NOMO-1 (cell line): ENCODE measurements around the gene GMEB2.

Source experiments
- DNase-seq, 2 experiments: peaks; one replicate each; lab custom pipeline; 2025; ENCODE audit not compliant: unreplicated experiment in 2 of 2; lab: John Stamatoyannopoulos, UW

Gene GMEB2

DNA sequence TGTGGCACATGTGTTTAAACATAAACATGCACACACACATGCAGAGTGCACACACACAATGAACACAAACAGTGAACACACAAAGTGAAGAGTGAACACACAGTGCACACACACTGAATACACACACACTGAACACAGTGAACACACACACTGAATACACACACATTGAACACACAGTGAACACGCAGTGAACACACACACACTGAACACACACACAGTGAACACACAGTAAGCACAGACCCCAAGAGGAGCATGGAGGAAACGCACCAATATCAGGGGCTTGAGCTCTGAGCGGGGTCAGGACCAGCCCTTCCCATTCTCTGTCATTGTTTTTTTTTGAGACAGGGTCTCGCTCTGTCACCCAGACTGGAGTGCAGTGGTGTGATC, 35.8 kb downstream of the GMEB2 start:
- DNase-seq = no peak

DNA sequence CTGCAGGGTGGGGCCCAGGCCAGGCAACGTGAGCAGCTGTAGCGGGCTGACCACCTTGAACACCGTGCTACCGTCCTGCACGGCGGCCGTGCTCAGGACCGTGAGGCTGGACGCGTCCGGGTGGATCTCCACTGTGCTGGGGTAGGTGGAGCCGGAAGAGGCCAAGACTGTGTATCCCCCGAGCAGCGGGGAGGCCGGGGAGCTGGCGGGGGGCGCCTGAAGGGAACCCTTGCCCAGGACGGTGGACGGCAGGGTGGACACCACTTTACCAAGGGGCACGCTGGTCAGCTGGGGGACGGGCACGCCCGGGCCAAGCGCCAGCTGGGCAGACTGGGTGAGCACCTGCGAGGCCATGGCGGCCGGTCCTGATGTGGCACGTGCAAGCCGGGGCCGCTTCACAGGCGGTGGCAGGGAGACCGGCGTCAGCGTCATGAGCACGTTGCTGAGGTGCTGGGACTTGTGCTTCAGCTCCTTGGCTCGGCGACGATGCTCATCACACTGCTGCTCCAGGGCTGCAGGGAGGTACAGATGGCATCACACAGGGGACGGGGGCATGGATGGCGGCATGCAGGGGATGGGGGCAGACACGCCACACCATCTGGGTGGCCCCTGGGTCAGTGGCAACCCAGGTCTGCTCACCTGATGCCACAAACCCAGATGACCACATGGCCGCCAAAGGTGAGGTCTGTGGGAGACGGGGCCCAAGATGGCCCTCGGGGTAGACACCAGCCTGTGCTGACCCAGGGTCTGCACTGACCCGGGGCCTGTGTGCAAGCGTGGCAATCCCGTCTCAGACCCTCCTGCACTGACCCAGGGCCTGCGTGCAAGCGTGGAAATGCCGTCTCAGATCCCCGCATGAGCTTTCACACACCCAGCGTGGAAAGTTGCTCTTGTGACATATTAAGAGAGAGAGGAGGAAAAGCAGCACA, 36.4 kb downstream of the GMEB2 start:
- no peak for DNase-seq

DNA sequence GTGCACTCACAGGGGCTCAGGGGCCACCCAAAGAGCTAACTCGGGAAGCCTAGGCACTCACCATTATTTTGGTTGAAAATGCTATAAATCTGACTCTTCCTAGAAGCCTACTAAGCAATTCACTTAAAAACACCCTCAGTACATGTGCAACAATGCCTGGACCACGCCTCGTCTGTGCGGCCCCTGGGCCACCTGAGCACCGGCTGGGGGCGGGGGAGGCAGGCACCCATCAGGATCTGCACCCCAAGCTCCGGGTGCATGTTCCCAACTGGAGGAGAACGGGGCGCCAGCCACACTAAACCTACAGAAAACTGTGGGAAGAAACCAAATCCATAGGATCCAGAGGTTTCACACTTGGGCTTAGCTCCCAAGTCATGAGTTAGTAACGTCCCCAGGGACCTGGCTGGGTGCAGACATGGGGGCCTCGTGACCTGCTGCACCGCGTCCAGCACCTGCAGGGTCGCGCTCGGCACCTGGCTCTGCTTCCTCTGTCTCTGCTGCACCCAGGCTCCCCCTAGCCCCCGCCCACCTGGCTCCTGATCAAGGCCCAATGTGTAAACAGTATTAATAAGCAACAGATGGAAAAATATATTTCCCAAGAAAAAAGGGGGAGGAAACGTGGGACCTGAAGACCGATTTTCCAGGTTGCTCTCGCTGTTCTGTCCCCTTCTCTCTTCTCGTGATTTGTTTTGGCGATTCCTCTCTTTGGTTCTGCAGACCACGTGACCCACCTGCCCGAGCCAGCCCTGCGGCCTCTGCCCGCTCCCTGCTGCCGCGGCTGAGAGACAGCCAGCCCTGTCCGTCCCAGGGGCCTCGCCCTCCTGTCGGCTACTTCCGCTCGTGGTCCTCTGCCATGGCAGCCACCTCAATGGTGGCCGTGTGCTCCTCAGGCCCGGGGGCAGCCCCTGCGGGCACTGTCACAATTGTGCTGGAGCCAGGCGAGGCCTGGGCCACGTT, 37.4 kb downstream of the GMEB2 start:
- no peak for DNase-seq

DNA sequence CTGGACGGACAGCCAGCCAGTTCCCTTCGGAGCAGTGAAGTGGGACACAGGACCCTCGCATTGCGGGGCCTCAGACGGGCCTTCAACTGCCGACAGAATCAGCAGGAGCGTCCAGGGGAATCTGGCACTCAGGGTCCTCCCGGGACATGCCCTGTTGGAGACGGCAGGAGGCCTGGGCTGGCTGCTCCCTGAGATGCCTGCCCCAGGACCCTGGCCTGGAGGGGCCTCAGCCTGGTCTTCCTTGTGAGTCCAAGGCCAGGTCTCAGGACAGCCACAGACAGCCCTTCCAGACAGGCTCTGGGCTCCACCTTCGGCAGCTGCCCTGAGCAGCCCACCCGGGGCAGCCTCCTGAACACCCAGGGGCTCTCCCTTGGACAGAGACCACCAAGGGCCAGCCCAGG, 38.3 kb downstream of the GMEB2 start:
- no peak for DNase-seq

GRCh38 chr20:63587776-63588591, 38.9 kb downstream of the GMEB2 start:
- DNase-seq = no peak

DNA sequence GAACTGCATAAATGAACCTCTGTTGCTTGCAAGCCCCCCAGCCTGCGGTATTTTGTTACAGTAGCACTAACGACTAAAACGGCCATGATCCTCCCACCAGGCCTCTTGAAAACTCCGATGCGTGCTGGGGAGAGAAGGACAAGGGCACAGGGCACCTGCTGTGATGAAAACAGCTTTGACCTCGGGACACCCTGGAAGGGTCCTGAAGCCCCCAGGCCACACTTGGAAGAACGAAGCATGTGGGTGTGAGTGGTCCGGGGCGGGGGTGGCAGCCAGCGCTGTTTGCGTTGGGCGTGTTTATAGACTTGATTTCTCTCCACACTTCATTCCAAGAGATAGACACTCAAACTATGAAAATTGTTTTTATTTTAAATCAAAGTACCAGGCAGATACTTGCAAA, 39.6 kb downstream of the GMEB2 start:
- DNase-seq = no peak

DNA sequence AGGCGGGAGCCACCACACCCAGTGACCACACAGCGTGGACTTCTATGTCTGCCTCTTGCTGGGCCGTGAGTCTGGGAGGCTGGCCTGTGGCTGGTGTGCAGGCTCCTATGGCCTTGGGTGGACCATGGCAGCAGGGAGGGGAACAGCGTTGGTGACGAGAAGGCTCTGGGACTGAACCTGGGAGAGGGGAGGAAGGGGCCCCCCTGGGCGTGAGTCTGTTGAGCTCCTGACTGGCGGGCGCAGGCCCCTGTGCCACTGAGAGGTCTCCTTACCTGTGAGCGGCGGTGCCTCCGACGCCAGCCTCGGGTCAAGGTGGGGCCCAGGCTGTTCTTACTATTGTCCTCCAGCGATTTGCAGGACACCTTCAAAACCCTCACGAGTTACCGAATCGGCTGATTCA, 40.1 kb downstream of the GMEB2 start:
- DNase-seq = no peak

- no peak for DNase-seq
These were observed 41.0 kb downstream of the GMEB2 start for GRCh38 chr20:63585616-63586565.

GRCh38 chr20:63582382-63583063, 44.4 kb downstream of the GMEB2 start:
- no peak for DNase-seq

- DNase-seq = peak in 1 of 2 experiments; percentile 26
These were observed 46.0 kb downstream of the GMEB2 start for GRCh38 chr20:63580796-63581461.

DNA sequence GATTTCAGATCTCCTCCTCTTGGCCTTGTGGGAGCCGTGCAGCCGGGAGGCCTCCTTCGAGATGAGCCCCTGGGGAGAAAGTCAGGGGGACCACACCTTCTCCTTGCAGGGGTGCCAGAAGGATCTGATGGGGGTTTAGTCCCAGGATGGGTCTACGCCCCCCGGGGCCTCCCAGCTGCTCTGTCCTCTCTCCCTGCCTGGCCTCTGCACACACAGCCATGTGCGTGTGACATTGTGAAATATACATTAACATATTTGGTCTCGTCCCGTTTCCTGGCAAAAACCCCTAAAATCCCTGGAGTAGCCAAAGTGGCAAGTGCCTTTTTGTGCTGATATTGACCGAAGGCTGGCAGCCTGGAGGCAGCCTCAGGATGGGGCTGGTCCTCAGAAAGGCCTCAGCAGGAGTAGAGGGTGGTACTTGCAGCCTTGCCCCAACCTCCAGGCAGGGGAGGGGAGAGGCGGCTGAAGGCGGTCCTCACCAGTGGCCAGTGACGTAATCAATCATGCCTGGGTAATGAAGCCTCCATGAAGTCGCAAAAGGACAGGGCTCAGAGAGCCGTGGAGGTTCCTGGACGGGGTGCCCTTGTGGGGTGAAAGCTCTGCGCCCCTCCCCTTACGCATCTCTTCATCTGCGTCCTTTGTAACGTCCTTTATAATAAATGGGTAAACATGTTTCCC, 47.7 kb downstream of the GMEB2 start:
- peak; percentile 18 to 24 for DNase-seq

- DNase-seq = no peak
These were observed 48.5 kb downstream of the GMEB2 start for GRCh38 chr20:63578224-63579016.

- no peak for DNase-seq
These were observed 49.5 kb downstream of the GMEB2 start for GRCh38 chr20:63577317-63577894.

DNA sequence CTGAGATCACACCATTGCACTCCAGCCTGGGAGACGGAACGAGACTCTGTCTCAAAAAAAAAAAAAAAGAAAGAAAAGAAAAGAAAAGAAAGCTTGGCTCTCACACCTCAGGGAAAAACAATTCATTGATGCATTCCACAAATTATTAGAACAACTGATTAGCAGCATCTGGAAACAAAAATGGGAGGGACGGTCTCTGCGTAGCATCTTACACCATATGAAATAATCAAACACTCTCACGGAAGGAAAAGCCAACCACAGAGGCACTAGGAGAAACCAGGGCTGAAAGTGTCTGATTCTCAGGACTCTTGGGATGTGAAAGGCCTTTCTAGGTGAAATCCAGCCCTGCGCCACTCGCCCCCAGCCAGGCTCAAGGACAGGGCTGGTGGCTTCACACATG, 50.6 kb downstream of the GMEB2 start:
- DNase-seq = no peak

DNA sequence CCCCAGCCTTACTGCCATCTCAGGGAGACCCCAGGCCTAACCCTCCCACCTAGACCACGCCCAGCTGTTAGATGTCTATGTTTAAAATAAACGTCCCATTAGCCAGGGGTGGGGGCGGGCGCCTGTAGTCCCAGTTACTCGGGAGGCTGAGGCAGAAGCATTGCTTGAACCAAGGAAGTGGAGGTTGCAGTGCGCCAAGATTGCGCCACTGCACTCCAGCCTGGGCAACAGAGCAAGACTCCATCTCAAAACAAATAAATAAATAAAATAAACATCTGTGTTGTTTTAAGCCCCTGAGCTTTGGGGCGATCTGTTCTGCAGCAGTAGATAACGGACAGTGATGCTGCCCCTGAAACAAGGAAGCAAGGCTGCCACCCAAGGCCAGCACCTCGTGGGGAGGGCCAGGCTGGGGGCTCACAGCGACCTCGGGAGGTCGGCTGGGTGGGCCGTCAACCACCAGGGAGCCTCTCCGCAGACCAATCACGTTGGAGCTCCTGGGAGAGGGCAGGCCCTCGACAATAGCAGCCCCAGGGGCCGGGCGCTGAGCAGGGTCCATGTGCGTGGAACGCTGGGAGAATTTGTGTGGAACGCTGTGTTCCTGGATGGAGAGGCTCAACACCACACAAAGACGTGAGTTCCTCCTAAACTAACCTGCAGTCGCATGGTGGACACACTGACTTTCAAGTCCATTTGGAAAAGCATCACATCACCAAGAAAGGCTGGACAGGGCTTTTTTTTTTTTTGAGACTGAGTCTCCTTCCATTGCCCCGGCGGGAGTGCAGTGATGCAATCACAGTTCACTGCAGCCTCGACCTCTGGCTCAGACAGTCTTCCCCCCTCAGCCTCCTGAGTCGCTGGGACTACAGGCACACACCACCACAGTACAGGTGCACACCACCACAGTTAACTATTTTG, 51.8 kb downstream of the GMEB2 start:
- DNase-seq = no peak
